GOT3 (cell line): ENCODE data around the gene TENM4.

ENCODE experiments used
- DNase-seq: peaks from one replicate; lab custom pipeline; 2025; ENCODE audit warnings: mixed read lengths; lab: John Stamatoyannopoulos, UW

The TENM4 gene

GRCh38 chr11:78810559-78811009, 630.2 kb downstream of the TENM4 start:
- no peak for DNase-seq

DNA sequence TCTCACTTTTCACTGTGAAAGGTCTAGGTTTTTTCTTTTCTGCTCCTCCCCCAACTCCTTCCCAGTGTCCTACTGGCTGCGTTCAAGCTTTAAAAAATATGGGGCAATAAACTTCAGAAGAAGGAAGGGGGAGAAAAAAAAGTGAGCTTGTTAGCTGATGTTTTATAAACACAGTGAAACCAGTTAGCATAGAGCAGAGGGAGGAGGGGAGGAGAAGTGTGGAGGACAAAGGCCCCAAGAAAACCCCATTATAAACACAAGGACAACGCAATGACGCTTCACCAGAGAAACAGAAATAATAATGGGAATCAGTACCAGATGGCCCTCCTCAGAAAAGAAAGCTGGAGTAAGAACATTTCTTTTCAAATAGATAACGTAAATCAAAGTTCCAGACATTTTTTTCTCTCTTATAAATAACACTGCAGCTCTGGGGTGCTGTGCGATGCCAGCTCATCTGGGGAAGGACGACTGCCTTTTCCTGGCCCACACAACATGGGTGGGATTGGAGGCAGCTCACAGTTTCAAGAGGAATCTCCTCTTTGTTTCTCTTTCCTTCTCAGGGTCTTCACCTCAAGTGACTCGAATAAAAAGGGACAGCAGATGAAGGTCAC, 630.8 kb downstream of the TENM4 start:
- DNase-seq: no peak

DNA sequence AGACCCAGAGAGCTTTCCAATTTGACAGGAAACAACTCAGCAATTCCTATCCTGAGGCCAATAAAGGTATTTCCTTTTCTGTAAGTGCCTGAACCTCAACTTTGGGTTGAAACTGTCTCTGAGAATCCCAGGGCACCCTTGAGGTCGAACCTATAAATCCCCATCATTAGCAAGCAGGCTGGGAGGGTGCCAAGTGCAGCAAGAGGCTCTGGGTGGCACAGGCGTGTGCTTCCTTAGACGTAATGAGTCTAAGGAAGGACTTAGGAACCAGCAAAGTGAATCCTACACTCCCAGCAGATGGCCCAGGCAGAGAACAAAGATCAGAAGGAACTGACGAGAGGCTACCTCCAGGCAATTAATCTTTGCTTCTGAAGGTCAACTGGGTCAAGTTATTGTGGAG, 631.9 kb downstream of the TENM4 start:
- DNase-seq: no peak

- DNase-seq: no peak
Observed at GRCh38 chr11:78807351-78807750, 633.5 kb downstream of the TENM4 start.

DNA sequence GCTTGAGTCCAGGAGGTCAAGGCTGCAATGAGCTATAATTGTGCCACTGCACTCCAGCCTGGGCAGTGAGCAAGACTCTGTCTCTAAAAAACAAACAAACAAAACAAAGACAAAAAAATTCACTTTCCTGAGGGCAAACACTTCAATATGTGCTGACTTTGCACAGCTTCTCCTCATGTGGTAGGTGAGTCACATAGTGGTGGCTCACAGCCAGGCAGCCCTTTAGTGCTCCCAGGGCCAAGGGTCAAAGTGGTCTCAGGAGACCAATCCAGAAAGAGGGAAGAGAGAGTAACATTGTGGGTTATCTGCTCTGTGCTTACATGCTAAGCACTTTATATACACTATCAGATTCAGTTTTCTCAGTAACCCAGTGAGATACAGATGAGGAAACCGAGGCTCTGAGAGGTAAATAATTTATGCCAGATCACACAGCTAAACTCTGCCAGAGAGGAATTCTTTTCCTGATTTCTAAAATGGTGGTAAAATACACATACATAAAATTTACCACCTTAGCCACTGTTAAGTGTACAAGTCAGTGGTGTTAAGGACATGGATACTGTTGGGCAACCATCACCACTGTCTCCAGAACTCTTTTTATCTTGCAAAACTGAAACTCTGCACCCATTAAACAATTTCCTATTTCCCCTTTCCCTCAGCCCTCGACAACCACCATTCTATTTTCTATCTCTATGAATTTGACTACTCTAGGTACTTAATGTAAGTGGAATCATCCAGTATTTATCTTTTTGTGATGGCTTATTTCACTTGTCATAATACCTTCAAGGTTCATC, 634.4 kb downstream of the TENM4 start:
- no peak for DNase-seq

GRCh38 chr11:78804991-78805390, 635.8 kb downstream of the TENM4 start:
- DNase-seq: no peak

DNA sequence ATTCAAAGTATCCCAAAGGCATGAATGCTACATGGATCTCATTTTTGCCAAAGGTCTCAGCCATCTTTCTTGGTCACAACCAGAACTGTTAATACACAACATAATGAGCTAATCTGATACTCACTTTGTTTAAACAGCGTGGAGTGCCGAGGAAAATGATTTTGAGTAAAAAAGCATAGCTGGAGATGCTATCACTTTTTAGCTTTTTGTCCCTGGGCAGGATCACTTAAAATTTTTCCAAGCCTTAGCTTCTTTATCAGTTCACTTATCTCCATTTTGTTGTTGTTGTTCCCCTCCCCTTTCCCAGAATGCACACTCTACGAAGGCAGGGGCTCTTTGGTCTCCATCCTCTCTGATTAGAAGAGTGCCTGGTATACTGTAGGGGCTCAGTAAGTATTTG, 636.8 kb downstream of the TENM4 start:
- DNase-seq: no peak

- no peak for DNase-seq
Observed at GRCh38 chr11:78802058-78802761, 638.6 kb downstream of the TENM4 start.

DNA sequence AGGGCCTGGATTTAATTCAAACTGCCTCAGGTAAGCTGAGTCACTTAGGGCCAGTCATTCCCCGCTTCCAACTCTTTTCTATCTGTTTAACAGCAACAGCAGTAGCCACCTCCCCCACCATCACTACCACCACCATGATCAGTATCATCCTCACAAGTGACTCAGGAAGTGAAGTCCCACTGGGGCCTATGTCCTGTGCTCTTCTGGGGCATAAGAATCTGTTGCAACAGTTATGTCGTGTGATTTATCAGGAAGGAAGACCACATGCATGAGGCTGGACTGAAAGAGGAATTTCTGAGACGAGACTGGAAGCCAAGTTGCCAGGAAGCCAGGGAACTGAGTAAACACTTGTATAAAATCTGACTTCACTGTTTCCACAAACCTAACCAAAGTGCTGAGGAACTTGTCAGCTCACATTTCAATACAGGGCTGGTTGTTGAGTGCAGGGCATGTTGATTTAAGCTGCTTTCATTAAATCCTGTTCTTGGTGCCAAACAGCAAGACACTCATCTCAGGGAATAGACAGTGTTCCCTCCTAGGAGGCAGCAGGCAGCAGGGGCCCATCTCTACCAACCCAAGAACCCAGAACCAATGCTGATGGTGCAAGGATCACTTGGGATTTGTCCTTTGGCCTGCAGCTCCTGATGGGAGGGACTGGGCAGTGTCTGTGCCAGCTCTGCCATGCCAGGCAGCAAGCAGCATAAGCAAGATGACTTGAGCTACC, 639.5 kb downstream of the TENM4 start:
- no peak for DNase-seq

GRCh38 chr11:78800756-78801155, 640.1 kb downstream of the TENM4 start:
- no peak for DNase-seq

GRCh38 chr11:78800096-78800690, 640.6 kb downstream of the TENM4 start:
- DNase-seq: no peak

GRCh38 chr11:78798663-78799062, 642.2 kb downstream of the TENM4 start:
- DNase-seq: no peak

- DNase-seq: no peak
Observed at GRCh38 chr11:78797559-78797958, 643.3 kb downstream of the TENM4 start.

GRCh38 chr11:78796956-78797355, 643.9 kb downstream of the TENM4 start:
- DNase-seq: no peak

DNA sequence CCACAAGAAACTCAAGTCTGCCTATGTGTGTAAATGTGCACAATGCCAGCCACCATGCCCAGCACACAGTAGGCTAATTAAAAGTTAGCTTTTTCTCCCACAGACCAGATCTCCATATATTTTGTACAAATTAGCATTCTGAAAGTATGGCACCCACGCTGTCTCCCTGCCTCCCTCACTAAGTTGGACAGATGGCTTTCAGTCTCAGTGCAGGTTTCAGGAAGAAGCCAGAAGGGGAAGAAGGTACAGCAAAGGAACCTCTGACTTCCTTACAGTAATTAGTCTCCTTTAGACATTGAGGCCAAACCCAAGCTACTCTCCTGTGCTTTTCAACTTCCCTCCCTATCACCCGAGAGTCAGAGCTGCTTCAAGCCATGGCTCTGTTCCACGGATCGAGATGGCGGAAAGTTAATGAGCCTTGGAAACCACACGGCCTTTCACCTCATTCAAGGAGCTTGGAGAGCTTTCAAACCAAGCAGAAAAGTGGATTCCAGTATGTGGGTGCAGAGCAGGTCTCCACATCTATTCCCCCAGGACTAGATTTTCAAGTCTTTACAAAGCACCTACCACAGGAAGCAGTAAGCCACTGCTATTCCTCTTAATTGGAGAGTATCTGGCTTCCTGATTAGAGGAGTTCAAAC, 645.1 kb downstream of the TENM4 start:
- no peak for DNase-seq

GRCh38 chr11:78791964-78792363, 648.9 kb downstream of the TENM4 start:
- DNase-seq: no peak

DNA sequence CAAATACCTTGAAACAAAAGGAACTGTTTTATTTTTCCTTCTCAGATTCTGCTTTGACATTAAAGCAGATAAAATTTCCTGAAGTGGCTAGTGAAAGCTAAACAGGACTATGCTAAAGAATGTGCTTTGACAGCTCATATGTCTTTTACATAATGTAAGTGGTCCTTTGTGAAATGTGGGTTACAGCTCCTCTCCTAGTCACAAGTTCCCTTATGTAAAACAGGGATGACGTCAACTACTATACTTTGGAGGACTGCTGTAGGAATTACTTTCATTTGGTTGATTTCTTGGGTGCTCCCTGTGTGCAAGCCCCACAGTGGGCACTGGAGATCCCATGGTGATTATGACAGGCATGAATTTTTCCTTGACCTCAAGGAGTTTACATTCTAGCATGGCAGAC, 649.6 kb downstream of the TENM4 start:
- no peak for DNase-seq

- no peak for DNase-seq
Observed at GRCh38 chr11:78790784-78791183, 650.0 kb downstream of the TENM4 start.

DNA sequence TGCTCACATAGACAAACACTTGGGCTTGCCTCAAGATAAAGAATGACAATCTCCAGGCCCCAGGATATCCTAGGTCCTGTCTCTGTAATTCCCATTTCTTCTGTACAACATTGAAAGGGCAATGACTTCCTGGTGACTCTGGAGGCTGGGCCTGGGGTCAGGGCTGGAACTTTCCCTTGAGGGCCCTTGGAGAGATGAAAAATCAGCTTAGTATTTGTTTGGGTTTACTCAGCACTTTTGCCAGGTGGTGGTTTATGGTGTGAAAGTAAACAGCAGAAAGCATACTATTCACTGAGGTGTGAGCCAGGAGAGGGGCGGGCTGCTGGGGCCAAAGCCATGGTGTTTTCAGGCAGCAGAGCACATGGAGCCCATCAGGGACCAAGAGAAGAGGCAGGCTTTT, 651.5 kb downstream of the TENM4 start:
- DNase-seq: no peak

DNA sequence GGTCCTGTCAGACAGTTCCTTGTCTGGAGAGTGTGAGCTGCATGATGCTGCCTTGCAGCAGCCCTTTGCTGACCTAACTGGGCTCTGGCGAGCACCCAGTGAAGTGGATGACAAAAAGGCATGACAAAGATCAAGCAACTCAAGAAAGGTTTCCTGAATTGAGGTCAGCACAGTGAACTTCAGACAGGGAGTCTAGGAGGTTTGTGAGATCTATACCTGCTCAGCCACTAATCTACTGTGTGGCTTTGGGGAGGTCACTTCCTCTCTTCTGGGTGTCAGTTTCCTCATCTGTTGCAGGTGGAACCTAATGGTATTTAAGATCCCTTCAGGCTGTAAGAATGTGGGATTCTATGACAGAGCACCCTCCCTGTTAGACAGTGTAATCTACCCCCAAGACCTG, 652.3 kb downstream of the TENM4 start:
- no peak for DNase-seq

DNA sequence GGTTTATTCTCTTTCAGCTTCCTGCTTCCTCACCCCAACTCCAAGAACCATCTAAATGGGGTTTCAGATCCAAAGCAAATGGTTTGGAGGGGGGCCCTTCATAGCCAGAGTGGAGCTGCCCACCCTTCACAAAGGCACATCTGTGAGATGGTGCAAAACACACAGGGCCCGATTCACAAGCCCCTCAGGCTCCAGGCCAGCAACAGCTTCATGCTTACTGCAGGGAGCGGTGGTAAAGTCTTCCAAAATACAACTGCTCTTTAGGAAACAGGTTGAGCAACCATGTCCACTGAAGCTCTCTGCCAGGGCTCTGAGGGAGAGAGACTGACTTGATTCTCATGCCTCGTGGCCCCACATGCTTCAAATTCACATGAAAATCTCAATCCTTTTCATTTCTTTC, 653.1 kb downstream of the TENM4 start:
- DNase-seq: no peak

DNA sequence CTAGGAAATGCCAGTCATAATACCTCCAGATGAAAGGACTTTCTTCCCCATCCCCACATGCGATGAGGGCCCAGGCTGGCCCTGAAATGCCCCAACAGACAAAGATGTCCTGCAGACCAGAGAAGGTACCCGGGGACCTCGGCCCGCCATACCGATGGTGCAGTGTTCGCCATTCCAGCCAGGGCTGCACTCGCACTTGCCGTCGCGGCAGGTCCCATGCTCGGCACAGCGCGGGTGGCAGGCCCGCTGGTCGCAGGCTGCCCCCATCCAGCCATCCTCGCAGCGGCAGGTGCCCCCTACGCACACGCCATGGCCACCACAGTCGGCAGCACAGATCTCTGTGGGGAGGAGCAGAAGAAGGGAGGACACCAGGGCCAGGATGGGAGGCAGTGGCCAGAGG, 654.1 kb downstream of the TENM4 start:
- no peak for DNase-seq
